Astrocyte of the cerebellum (primary cell): Measurements from ENCODE around the gene LAMA2.

Experiments
- DNase-seq: peaks from one replicate; pipeline ENCODE4 v3.0.0-alpha.2; 2011; ENCODE audit warnings: low read depth
- H3K4me3 ChIP-seq: 2 replicates; pipeline ENCODE4 v1.5.1; 2011; ENCODE audit warnings: mild to moderate bottlenecking, low read depth, low read length, moderate library complexity
- CTCF ChIP-seq: IDR thresholded peaks from 2 replicates; pipeline ENCODE4 v1.5.1; 2012; ENCODE audit warnings: low read length, low read depth, moderate library complexity, mild to moderate bottlenecking; ENCODE audit errors: missing control alignments
- in situ Hi-C: cut with HindIII; loops from 2 replicates; pipeline ENCODE4 v1.10.0; 2017; ENCODE audit warnings: low sequenced_read_pairs

Gene LAMA2

GRCh38 chr6:129500958-129501739, 618.2 kb downstream of the LAMA2 start:
- peak; percentile 98 for DNase-seq
- no peak overlapping the region for H3K4me3 ChIP-seq
- TF ChIP-seq CTCF: peak; percentile 44
- in situ Hi-C loops: no loop called here

DNA sequence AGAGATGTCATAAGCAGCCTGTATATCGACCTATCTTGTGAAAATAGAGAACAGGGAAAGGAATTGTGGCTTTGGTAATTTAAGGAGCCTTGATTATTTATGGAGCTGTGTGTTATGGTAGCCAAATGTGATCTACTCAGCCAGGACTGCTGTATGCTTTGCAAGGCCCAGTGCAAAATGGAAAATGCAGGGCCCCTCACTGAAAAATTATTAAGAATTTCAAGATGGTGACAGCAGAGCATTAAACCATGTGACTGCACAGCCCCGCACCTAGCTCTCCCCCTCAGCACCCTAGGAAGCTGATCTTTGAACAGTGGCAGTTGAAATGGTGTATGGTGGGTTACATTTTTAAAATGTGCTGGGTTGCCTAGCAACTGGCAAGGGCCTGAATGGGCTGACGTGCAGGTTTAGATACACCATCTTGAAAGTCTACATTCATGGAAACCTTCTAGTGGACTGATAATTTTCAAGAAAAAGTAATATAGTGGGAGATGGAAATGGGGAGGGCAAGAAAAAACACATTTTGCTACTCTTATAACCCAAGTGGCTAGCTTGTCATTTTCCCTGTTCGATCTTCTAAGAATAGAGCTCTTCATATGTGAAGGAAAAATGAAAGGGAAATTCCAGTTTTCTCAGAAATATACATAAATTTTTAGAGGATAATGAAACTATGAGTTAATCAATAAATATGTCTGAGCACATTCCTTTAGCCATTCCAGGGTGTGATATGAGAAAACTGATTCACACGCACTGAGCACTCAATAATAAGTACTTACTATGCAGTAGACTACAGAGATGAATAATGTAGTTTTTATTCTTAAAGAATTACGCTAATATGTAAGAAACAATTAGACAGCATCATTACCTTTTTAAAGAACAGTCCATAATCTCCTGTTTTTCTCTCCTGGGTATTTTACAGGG, 619.1 kb downstream of the LAMA2 start:
- no peak for TF ChIP-seq CTCF
- in situ Hi-C loops: no loop called here
- no peak overlapping the region for H3K4me3 ChIP-seq
- no peak for DNase-seq

DNA sequence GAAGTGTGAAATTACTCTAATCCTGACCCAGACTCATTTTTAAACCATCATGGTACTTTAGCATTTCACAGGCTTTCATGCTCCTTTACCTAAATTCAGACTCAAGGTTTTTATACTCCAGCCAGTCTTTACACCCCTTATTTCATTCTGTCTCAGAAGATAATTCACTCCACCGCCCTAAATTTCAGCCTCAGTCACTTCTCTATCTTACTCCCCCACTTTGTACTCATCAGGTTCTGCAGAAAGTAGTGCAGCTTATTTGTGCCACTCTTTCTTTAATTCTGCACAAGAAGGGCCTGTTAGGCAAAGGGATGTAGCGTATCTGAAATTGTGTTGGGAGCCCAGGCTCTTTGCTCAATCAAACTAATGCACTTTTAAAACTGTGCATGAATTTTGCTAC, 621.5 kb downstream of the LAMA2 start:
- DNase-seq: no peak
- in situ Hi-C loops: no loop called here
- no peak for TF ChIP-seq CTCF
- H3K4me3 ChIP-seq: no peak overlapping the region

DNA sequence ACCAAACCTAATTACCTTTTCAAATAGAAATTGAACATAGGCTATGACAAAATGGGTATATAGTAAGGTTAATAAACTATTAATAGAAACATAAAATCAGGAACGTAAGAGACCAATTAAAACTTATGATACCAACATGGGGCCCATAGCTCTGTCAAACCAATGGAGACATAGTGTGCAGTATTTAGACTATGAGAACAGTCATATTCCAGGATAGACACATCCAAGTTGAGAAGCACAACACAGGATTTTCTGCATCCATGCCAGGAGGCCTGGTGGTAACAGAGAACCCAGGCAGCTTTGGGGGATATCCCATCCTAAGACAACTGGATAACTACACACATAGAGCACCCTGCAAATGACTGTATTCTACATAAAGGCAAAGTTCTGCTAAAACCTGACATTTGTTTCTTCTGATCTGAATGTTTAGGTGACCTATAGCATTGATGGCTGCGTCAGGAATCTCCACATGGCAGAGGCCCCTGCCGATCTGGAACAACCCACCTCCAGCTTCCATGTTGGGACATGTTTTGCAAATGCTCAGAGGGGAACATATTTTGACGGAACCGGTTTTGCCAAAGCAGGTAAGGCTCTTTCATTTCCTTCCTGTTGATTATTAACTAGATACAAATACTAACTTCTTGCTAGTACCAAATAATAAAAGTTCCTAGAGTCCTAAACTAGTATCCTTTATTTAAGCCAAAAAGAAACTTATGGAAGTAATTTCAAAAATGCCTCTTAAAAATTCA, 624.3 kb downstream of the LAMA2 start:
- in situ Hi-C loops: no loop called here
- DNase-seq: no peak
- H3K4me3 ChIP-seq: no peak overlapping the region
- TF ChIP-seq CTCF: no peak

- in situ Hi-C loops: no loop called here
- TF ChIP-seq CTCF: no peak
Measured at GRCh38 chr6:129507846-129508245, 624.9 kb downstream of the LAMA2 start.

DNA sequence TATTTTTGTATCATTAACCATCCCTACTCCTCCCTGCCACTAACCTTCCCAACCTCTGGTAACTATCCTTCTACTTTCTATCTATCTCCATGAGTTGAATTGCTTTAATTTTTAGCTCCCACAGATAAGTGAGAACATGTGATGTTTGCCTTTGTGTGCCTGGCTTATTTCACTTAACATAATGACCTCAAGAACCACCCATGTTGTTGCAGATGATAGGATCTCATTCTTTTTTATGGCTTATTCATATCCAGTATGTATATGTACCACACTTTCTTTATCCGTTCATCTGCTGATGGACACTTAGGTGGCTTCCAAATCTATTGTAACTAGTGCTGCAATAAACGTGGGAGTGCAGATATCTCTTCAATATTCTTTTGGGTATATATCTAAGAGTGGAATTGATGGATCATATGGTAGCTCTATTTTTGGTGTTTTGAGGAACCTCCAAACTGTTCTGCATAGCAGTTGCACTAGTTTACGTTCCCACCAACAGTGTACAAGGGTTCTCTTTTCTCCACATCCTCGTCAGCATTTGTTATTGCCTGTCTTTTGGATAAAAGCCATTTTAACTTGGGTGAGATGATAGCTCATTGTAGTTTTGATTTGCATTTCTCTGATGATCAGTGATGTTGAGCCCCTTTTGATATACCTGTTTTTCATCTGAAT, 625.7 kb downstream of the LAMA2 start:
- TF ChIP-seq CTCF: no peak
- no peak overlapping the region for H3K4me3 ChIP-seq
- no peak for DNase-seq
- in situ Hi-C loops: no loop called here

More at GRCh38 chr6:129507846-129508245, 624.9 kb downstream of the LAMA2 start:
- no peak for DNase-seq
- H3K4me3 ChIP-seq: no peak overlapping the region
